K562 (cell line): ENCODE results near the gene PDE4D. TPM values are rescaled to one million over a fixed set of nuclear protein-coding genes. Genes with fewer than 3 reads are reported as not detected.

Experiments
- ATAC-seq: fragments of 200-7000 bp; cut with Tn5 transposase; 3 replicates; pipeline ENCODE4 v1.9.1; 2020; ENCODE audit warnings: moderate library complexity
- BruUV-seq: library from RNA; stranded (reverse); fragments of 400-500 nt; replicated peaks from 2 replicates; lab custom pipeline; 2021; lab: Mats Ljungman, UMichigan
- CTCF ChIA-PET: fragments of 300-600 bp; formaldehyde crosslinking; extraction: SDS; loops from one replicate; lab custom pipeline; 2021; ENCODE audit warnings: low intra/inter-chr PET ratio; lab: Yijun Ruan, JAX
- POLR2A ChIA-PET: fragments of 300-600, 350-650 bp; sonication (Branson Sonifier 250); formaldehyde crosslinking; extraction: SDS; loops from one replicate; lab custom pipeline; 2021; ENCODE audit warnings: antibody characterized with exemption, inconsistent platforms; lab: Yijun Ruan, JAX
- DNase-seq, 4 experiments: peaks; one replicate each; pipeline versions ENCODE4 v3.0.0 to v3.0.0-alpha.2; 2011 to 2018; ENCODE audit warnings: low spot score in 3 of 4, mixed read lengths in 3 of 4; ENCODE audit errors: extremely low read depth in 1 of 4
- FAIRE-seq: peaks from 2 replicates; lab custom pipeline; 2011; peaks lifted over from hg19 to GRCh38; lab: Jason Lieb, UNC
- H2AFZ ChIP-seq: 2 replicates; pipeline ENCODE4 v1.6.0; 2011; ENCODE audit warnings: low read depth, low read length, control low read depth, inconsistent platforms
- H3K27ac ChIP-seq: fragments of 200-600 bp; 3 replicates; pipeline ENCODE4 v1.8.0; 2011; ENCODE audit warnings: low read depth, mild to moderate bottlenecking, control low read depth, inconsistent platforms, low read length, moderate library complexity, mixed read lengths; ENCODE audit errors: extremely low read depth
- H3K27me3 ChIP-seq, 2 experiments: fragments of 300-600 bp in 1 of 2; 2 replicates in 1 of 2; 3 replicates in 1 of 2; pipeline versions ENCODE4 v1.6.0 to v1.8.0; 2011; ENCODE audit warnings: inconsistent platforms in 2 of 2, low read length in 2 of 2, mild to moderate bottlenecking in 1 of 2, mixed read lengths in 1 of 2, moderate library complexity in 1 of 2; ENCODE audit not compliant: control insufficient read depth in 2 of 2, insufficient read depth in 2 of 2
- H3K36me3 ChIP-seq: fragments of 300-600 bp; 3 replicates; pipeline ENCODE4 v1.8.0; 2011; ENCODE audit warnings: mild to moderate bottlenecking, low read length, inconsistent platforms; ENCODE audit not compliant: control insufficient read depth, insufficient read depth
- H3K4me1 ChIP-seq, 2 experiments: fragments of 200-600 bp in 1 of 2; replicated peaks in 1 of 2; 2 replicates in 1 of 2; 3 replicates in 1 of 2; pipeline versions ENCODE4 v1.5.1 to v1.8.0; 2011; ENCODE audit warnings: inconsistent platforms in 2 of 2, low read length in 2 of 2, mild to moderate bottlenecking in 1 of 2, mixed read lengths in 1 of 2, moderate library complexity in 1 of 2; ENCODE audit not compliant: control insufficient read depth in 2 of 2, insufficient read depth in 2 of 2
- H3K4me2 ChIP-seq: 2 replicates; pipeline ENCODE4 v1.6.1; 2011; ENCODE audit warnings: low read length, control low read depth, inconsistent platforms, mixed read lengths; ENCODE audit not compliant: insufficient read depth
- H3K4me3 ChIP-seq: fragments of 200-600 bp; sonication (generic), shearing (Covaris generic); 2 replicates; pipeline ENCODE4 v1.5.1; 2016; ENCODE audit warnings: control low read depth, inconsistent platforms
- H3K79me2 ChIP-seq: fragments of 200-600 bp; 3 replicates; pipeline ENCODE4 v1.8.0; 2011; ENCODE audit warnings: low read length, inconsistent platforms; ENCODE audit not compliant: control insufficient read depth, insufficient read depth
- H3K9ac ChIP-seq, 2 experiments: 2 replicates each; pipeline versions ENCODE4 v1.6.0 to v1.6.1; 2011; ENCODE audit warnings: low read depth in 2 of 2, low read length in 2 of 2, control low read depth in 1 of 2, inconsistent platforms in 1 of 2, mild to moderate bottlenecking in 1 of 2, mixed read lengths in 1 of 2; ENCODE audit not compliant: insufficient read depth in 1 of 2
- H3K9me1 ChIP-seq: one replicate; pipeline ENCODE4 v1.6.0; 2011; ENCODE audit warnings: inconsistent platforms, mild to moderate bottlenecking, low read length, moderate library complexity; ENCODE audit not compliant: control insufficient read depth, insufficient read depth
- H3K9me3 ChIP-seq: replicated peaks from 2 replicates; pipeline ENCODE4 v1.5.1; 2011; ENCODE audit warnings: low read depth, low read length, inconsistent platforms; ENCODE audit not compliant: control insufficient read depth, insufficient read depth
- H4K20me1 ChIP-seq: replicated peaks from 2 replicates; pipeline ENCODE4 v1.6.1; 2011; ENCODE audit warnings: low read length, inconsistent platforms, mixed read lengths; ENCODE audit not compliant: control insufficient read depth, insufficient read depth
- CUX1 ChIP-seq: fragments of 200-800 bp; sonication (Bioruptor generic); IDR thresholded peaks from 2 replicates; pipeline ENCODE4 v1.6.1; 2016; ENCODE audit warnings: missing genetic modification characterization, missing compliant biosample characterization
- DPF2 ChIP-seq: fragments of 450-650 bp; IDR thresholded peaks from 2 replicates; pipeline ENCODE4 v1.6.1; 2016
- MECOM ChIP-seq: fragments of 250-450 bp; sonication (Bioruptor Pico); IDR thresholded peaks from 2 replicates; pipeline ENCODE4 v1.8.0; 2022; ENCODE audit warnings: inconsistent platforms
- RAD21 ChIP-seq, 2 experiments: fragments of 250-450 bp in 1 of 2; fragments of 450-650 bp in 1 of 2; sonication (Bioruptor Pico) in 1 of 2; formaldehyde crosslinking in 1 of 2; IDR thresholded peaks in 1 of 2; conservative IDR thresholded peaks in 1 of 2; 2 replicates each; pipeline versions ENCODE4 v1.4.0 to v1.8.0; 2020 to 2022; ENCODE audit warnings: mild to moderate bottlenecking in 2 of 2, moderate library complexity in 1 of 2
- ZNF324 ChIP-seq: fragments of 250-450 bp; sonication (Bioruptor Pico); IDR thresholded peaks from 2 replicates; pipeline ENCODE4 v1.4.0; 2020; ENCODE audit warnings: mild to moderate bottlenecking
- ZNF384 ChIP-seq: IDR thresholded peaks from 2 replicates; pipeline ENCODE4 v1.6.1; 2012; ENCODE audit warnings: low read depth, low read length, improper control_type of control experiment
- ZNF668 ChIP-seq: fragments of 250-450 bp; sonication (Bioruptor Pico); IDR thresholded peaks from 2 replicates; pipeline ENCODE4 v1.8.0; 2022; ENCODE audit warnings: mild to moderate bottlenecking, inconsistent platforms
- WGBS: fragments of 100-300 bp; shearing (Covaris generic); methylation state at CpG from one replicate; pipeline ENCODE4 v1.1.6; 2016; ENCODE audit warnings: low coverage, mixed read lengths; ENCODE audit not compliant: insufficient coverage; ENCODE audit errors: missing lambda C conversion rate; 5-methylcytosine and 5-hydroxymethylcytosine counted together
- in situ Hi-C: fragments of 300-500 bp; cut with MboI; formaldehyde crosslinking; loops from 4 replicates; pipeline ENCODE4 v1.15.0; 2018; ENCODE audit warnings: inconsistent platforms, mixed read lengths
- intact Hi-C: fragments of 100-400 bp; cut with micrococcal nuclease; formaldehyde crosslinking; loops from 2 replicates; pipeline ENCODE4 v1.14.2; 2022
- polyA plus RNA-seq, 8 experiments: library from polyadenylated mRNA; depleted of rRNA in 4 of 8; stranded (reverse) in 5 of 8; unstranded in 3 of 8; fragments of >200 nt; fragmentation: Nextera tagmentation in 2 of 8; fragmentation: Illumina TruSeq in 1 of 8; extraction: Ambion mirVana in 2 of 8; extraction: Trizol in 1 of 8; gene quantifications; 2 replicates each; pipeline versions ENCODE4 v1.2.1 to v1.2.3, GENCODE V29; 2011 to 2014; ENCODE audit warnings: inconsistent platforms in 1 of 8, missing spikeins in 1 of 8
- total RNA-seq, 7 experiments: library from RNA; depleted of rRNA in 6 of 7; stranded (reverse); fragments of >200 nt in 6 of 7; fragmentation: Illumina TruSeq in 2 of 7; extraction: Trizol in 2 of 7; gene quantifications; 2 replicates each; pipeline versions ENCODE4 v1.2.1 to v1.2.3, GENCODE V29; 2011 to 2021; ENCODE audit warnings: low replicate concordance in 1 of 7

The PDE4D gene
- total and polyA plus RNA-seq, 9 of the 15 experiments (the other 6 are each of a cell fraction or from before 2014, with no cell fraction given) = 0.04 to 0.46 (median 0.13) TPM

GRCh38 chr5:59660737-59661136 is 232.8 kb downstream of the PDE4D start:
- no TSS peak for BruUV-seq
- no peak for ATAC-seq
- 6% methylated on average over 1 of the region's 1 CpG for WGBS
- Histone ChIP-seq H3K9me3 (no peaks in the 10 kb centered on the region), H3K27me3 (no peaks in the 10 kb centered on the region), H4K20me1 (no peaks in the 10 kb centered on the region), H3K36me3 (no peaks in the 10 kb centered on the region), H3K27ac (no peak overlapping the region), H3K4me1 (no peaks in the 10 kb centered on the region), H3K9ac (no peak overlapping the region), H3K4me3 (no peak overlapping the region), H3K79me2 (no peaks in the 10 kb centered on the region), H2AFZ (no peak overlapping the region), H3K9me1 (no peaks in the 10 kb centered on the region), H3K4me2 (no peak overlapping the region)
- TF ChIP-seq DPF2 (no peak), ZNF384 (no peak), CUX1 (CRISPR knock-in tag) (no peak), MECOM (CRISPR knock-in tag) (no peak), ZNF324 (CRISPR knock-in tag) (no peak), ZNF668 (CRISPR knock-in tag) (no peak), RAD21 (CRISPR knock-in tag; conservative IDR thresholded peaks at IDR 0.05 in 1 of 2, IDR thresholded peaks at IDR 0.05 in 1 of 2) (0 out of 4 replicates have a peak, but pooled peaks of 1 of the 2 experiments have one; percentile 7)
- no peak for FAIRE-seq
- ChIA-PET POLR2A (no interaction called here), CTCF (no interaction called here)
- intact Hi-C loops = no loop called here
- in situ Hi-C loops = no loop called here
- DNase-seq = no peak
